Activated CD4-positive, CD25-positive, alpha-beta regulatory T cell (primary cell): ENCODE measurements around the gene SIM1.

Experiments
- DNase-seq, 4 experiments: peaks; one replicate each; lab custom pipeline; 2025; lab: John Stamatoyannopoulos, UW

The SIM1 gene

DNA sequence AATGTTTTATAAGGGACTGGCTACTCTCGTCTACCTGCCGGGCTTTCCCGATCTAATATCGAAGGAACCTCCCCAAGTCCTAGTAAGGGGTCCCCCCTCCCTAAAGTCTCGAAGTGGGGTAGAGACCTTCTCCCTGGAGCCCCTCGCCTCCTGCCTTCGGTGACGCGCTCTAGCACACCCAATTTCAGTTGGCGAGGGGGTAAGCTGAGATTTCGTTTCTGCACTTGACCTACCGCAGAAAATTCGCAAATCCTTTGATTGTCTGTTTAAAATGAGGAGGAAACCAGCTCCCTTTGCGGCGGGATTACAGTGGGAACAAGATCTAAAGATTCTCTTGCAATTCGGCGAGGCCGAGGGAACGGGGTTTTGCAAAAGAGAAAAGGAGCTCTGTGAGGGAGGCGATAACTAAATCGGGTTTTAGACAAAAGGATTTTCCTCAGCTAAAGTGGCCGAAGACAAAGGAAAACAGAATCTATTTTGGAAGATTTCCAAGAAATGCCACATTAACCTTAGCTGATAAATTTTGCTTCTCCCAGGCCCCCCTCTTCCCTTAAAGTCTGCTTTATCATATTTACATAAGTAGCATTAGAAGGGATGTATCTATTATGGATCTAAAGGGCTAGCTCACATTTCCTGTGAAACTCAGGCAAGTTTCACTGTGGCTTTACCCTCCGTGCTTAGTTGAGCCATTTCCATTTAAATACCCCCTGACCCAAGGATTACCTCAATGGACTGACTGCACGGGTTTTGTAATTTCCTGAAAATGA is 8.4 kb downstream of the SIM1 start:
- DNase-seq, result no peak

DNA sequence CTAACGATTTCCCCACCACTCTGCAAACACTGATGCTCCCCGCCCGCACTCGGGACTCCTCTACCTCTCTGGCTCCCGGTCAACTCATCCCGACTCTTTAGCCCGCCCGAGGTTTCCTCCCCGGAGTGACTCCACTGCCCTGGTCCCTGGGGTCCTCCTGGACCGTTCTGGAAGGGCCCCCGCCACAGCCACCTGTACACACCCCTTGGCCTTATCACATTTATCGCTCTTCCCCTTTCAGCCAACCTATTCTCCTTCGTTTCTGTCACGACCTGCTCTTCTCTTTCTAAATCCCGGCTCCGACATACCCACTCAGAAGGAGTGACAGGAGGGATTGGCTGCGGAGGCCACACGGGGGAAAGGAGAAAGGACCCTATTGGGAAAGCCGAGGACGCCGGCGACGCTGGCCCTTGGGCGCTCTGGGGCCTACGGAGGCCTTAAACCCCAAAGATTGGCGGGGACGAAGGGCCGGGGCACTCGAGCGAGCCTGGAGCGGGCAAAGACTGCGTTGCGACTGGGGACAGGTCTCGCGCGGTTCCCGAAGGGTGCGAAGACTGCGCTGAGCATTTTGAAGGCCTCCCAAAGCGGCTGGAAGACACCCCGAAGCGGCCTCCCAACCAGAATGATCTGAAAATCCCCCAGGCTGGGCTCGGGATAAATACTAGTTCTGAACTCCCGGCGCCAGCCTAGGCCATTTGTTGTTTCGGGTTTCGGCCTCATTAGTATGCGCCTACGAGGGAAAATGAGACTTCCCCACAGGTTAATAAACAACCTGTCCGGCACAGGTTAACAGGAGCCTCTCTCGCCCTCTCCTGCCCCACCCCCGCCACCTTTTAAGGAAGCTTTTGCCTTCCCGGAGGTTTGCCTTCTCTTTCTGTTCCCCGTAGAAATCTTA is 9.2 kb downstream of the SIM1 start:
- no peak for DNase-seq

DNA sequence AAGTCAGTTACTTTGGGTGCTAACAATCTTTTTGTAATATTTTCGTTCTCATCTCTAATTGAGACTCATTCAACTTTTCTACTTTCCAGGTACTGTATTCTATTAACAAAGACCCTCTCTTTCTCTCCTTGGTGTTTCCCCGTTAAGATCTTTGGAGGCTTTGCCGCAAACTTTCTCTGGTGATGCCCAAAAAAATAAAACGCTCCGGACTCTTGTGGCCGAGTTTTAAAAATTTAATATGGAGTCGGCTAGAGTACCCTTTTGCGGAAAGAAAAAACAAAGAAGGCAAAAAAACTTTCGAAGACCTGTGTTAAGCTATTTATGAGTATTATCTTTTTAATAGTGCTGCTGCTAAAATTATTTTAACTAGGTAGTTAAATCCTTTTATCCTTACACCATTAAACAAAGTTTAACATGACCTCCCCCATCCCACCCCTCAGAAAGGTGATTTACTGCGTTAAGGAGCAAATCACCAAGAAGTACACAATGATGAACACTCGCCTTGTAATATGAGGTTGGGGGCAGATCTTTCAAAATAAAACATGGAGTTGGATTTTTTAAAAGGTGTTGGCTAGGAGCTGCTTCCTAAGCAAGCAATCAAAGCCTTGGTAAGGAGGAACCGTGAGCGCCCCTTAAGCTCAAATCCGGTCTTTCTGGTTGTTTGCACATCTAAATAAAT is 10.0 kb downstream of the SIM1 start:
- DNase-seq, result no peak

- DNase-seq, result no peak
Observed at GRCh38 chr6:100453701-100454521, 10.8 kb downstream of the SIM1 start.

DNA sequence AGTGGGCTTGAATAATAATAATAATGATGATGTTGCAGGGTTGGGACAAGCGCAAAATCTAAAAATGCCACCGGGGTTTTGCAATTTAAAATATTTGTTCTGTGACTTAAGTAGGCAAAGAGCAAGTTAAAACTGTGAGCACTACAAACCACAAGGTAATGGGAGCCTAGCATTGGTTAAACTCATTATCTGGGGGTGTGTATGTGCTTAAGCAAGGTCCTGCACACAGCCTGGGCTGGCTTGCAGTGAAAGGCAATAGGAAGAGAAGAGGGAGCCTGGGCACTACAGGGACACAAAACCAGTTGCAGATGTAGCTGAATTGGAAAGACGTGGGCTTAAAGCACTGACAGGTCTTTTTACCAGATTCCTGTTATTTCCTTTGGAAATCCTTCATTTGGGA is 11.7 kb downstream of the SIM1 start:
- DNase-seq, result no peak

- no peak for DNase-seq
Observed at GRCh38 chr6:100451577-100451976, 13.1 kb downstream of the SIM1 start.

- DNase-seq, result no peak
Observed at GRCh38 chr6:100449239-100449691, 15.5 kb downstream of the SIM1 start.

GRCh38 chr6:100447900-100448748 is 16.6 kb downstream of the SIM1 start:
- DNase-seq, result no peak

DNA sequence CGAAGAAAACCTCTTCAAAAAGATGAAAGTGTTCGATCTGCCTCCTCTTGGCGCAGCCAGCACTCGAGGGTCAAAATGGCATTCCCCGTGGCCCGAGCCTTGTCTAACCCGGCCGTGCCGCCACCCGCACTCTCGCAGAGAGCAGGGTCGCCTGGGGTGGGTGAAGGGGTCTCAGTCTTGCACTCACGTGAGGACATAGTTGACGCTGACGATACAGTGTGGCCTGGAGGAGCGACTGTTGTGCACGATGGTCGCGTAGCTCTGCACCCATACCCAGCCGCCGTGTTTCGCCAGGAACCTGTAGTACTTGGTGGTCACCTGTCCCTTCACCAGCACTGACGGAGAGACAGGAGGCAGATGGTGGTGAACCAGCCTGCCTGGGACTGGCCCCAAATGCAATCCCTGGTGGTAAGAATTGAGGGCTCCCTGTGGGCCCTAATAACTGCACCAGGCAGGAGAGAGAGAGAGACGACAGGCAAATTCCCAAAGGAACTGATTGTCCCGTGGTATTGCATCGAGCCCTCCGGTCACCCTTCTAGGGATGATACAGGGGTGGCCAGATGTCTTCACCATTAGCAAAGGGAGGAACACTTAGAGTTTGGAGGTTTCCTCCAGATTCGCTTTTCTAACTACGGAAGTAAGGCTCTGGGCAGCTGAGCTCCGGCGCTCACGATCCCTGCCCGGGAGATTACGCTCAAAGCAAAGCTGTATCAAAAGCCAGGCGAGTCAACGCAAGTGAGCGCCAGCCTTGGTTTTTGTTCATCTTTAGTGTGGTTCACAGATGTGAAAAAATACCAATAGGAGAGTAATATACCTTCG is 17.4 kb downstream of the SIM1 start:
- no peak for DNase-seq

DNA sequence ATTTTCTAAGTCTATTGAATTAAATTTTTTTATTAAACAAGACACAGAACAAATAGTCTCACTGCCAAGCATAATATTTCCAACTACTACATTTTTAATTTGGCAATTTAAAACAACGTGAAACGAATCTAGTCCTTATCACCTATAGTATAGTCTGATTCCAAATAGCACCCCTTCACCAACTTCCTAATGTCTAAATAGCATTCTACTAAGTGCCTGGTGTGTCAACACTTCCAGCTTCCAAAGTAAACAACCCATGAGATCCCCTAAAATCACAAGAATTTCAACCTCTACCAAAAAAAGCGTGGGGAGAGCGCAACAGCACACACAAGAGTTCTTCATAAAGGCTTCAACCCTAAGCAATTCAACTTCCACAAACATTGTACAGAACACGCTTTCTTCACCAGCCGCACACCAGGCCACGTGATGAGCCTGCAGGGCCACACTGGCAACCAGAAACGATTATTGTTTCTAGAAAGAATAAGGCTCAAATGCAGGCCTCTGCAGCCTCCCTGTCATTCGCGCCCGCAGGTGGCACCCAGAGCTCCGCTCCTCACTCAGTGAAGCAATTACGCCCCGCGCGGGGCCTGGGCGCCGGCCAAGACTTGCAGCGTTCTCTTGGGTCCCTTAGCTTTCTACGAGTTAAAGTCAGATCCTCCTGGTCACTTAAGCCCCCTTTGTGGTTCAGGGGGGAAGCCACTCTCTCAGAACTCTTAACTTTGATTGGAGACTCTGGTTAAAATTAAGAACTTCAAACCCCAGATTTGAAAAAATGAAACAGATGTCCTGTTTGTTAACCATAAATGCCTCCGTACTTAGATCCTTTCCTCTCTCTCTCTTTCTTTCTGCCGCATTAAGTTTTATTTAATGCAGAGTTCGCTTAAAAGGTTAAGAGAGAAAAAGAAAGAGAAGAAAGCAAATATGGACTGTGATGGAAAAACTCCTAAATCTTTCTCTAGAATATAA is 18.3 kb downstream of the SIM1 start:
- no peak for DNase-seq

DNA sequence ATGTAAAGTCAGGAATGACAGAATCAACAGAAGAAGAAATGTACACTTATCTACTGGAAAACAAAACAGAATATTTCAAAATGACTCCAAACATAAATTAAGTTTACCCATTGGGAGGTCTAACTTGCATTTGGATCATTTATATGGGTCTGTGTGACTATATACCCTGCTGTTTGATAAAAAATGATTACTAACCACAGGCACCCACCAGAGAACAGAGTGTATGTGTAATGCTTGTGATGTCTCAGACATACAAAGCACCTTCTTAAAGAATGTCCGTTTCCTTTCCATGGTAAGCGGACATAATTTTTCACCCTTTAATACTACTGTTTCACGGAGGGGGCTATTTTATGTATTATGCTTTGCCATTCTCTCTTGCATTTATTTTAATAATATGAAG is 19.2 kb downstream of the SIM1 start:
- DNase-seq, result no peak

DNA sequence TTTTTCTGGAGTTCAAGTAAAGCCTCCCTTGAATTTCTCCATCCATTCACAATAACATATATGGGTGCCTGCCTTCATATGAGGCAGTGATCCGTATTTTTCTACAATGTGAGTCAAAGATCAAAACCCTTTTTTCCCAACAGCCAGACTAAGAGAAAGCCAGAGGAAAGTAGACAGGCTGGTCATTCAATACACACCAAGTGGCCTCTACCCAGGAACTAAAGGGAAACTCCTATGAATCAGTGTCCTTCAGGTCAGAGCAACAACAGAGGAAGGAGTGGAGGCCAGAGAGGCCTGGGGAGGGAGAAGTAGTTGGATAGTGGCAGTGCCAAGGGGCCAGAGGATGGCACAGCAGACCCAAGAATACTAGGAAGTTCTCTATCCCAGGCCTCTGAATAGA is 23.8 kb downstream of the SIM1 start:
- no peak for DNase-seq

DNA sequence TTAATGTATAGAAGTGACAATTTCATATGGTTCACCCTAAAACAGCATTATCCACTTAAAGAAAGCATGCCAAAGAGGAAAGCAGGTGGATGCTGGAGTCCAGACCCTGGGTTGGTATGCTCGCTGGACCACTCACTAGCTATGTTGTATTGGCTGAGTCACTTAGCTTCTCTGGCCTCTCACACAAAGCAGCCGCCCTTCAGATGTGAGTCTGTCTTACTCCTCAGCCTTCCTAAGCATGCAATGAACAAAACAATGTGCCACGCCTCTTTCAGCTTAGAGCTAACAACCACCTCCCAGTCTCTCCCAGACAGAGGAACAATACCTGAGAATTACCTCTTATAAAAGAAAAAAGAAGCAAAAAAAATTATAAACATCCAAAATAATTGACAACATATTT is 29.4 kb downstream of the SIM1 start:
- DNase-seq, result no peak

DNA sequence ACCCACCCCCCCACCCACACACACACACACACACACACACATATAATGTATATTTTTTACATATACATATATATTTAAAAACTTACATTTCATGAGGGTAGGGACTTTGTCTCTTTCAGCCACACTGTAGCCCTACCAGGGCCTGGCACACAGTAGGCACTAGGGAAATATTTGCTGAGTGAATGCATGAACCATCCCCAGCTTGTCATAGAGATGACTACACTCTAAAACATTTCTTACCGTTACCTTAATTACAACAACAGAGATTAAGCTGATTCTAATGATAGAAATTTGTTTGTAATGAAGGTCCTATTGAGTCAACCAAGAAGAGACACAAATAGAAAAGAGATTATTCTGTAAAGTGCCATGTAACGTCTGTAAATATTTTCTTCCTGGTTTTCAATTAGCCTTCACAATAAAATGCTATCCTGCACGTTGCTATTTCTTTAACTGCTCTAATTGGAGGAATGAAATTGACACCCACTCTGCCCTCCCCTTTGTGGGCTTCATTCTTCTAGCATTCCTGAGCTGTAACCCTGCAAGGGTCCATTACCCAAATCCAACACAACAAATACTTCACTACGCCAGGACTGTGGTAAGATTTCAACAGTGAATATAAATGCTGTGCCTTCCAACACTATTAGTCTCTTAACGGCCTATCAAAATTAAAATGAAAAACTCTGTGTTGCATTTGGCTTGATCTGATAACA is 30.8 kb downstream of the SIM1 start:
- DNase-seq, result no peak

GRCh38 chr6:100432136-100432535 is 32.6 kb downstream of the SIM1 start:
- no peak for DNase-seq

- no peak for DNase-seq
Observed at GRCh38 chr6:100430962-100431361, 33.8 kb downstream of the SIM1 start.

- DNase-seq, result no peak
Observed at GRCh38 chr6:100427452-100427851, 37.3 kb downstream of the SIM1 start.

DNA sequence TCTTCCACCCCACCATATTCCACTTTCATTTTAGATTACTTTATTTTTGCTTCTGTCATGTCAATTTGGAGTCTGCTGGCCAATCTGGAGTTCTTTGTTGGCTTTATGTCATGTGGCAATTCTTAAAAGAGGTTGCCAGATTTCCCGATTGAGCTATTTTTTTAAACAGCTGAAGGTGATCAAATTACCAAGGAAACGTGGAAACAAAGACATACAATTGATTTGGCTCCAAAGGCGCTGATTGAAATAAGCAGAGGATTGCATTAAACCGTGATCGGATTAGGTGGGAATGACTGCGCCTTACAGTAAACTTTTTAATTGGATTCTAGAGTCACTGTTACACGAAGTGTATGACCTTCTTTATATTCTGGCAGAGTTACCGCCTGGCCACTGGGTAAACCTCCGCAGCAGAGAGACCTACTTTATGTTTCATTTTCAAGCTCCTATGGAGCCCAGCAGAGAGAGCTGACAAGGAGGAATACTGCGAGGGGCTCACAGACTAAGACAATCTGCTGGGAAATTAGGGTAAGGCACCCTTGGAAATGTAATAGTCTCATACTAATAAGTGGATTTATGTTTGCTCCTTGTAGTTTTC is 37.9 kb downstream of the SIM1 start:
- DNase-seq, result no peak
